Stimulated activated CD8-positive, alpha-beta memory T cell treated with anti-CD3 and anti-CD28 coated beads, Interleukin-15, amount 100 ng/mL, for 24 hours (primary cell): Measurements from ENCODE around the gene TMEM239.
"Not testable (repeated sequence)": the region's sequence is repeated elsewhere in the genome, so short reads cannot be mapped to it uniquely, and the experiment has no call there.

Experiments used
- DNase-seq: peaks from one replicate; pipeline ENCODE4 v3.0.0-alpha.2; 2020; ENCODE audit warnings: low read depth

The TMEM239 gene

GRCh38 chr20:2820896-2821869 lies 5.0 kb downstream of the TMEM239 start:
- no peak for DNase-seq

- no peak for DNase-seq
Observed at GRCh38 chr20:2822073-2822472, 5.9 kb downstream of the TMEM239 start.

GRCh38 chr20:2825761-2826160 lies 9.6 kb downstream of the TMEM239 start:
- no peak for DNase-seq

GRCh38 chr20:2826655-2827054 lies 10.5 kb downstream of the TMEM239 start:
- DNase-seq, result no peak

GRCh38 chr20:2829376-2829775 lies 13.2 kb downstream of the TMEM239 start:
- DNase-seq, result no peak

- not testable (repeated sequence) for DNase-seq
Observed at GRCh38 chr20:2831206-2831605, 15.0 kb downstream of the TMEM239 start.

- no peak for DNase-seq
Observed at GRCh38 chr20:2833761-2834160, 17.6 kb downstream of the TMEM239 start.

- DNase-seq, result no peak
Observed at GRCh38 chr20:2834401-2835110, 18.4 kb downstream of the TMEM239 start.

GRCh38 chr20:2835331-2835796 lies 19.2 kb downstream of the TMEM239 start:
- DNase-seq, result no peak

- no peak for DNase-seq
Observed at GRCh38 chr20:2836035-2836434, 19.9 kb downstream of the TMEM239 start.

- DNase-seq, result no peak
Observed at GRCh38 chr20:2837221-2837960, 21.2 kb downstream of the TMEM239 start.

- no peak for DNase-seq
Observed at GRCh38 chr20:2838170-2838797, 22.1 kb downstream of the TMEM239 start.

- DNase-seq, result no peak
Observed at GRCh38 chr20:2838847-2839671, 22.9 kb downstream of the TMEM239 start.

GRCh38 chr20:2839732-2840137 lies 23.6 kb downstream of the TMEM239 start:
- DNase-seq, result no peak

GRCh38 chr20:2840138-2840966 lies 24.2 kb downstream of the TMEM239 start, which contains the start of the genes PCED1A and VPS16:
PCED1A (minus strand) TSS chr20:2840655; CDS start chr20:2839912, 743 bp downstream.
VPS16 (plus strand) TSS chr20:2840745; CDS start chr20:2840775, 30 bp downstream.
- DNase-seq, result peak; percentile 83

GRCh38 chr20:2840967-2841531 lies 24.9 kb downstream of the TMEM239 start:
- no peak for DNase-seq

- DNase-seq, result no peak
Observed at GRCh38 chr20:2845607-2846006, 29.4 kb downstream of the TMEM239 start.

- no peak for DNase-seq
Observed at GRCh38 chr20:2846698-2847097, 30.5 kb downstream of the TMEM239 start.

- DNase-seq, result no peak
Observed at GRCh38 chr20:2847802-2848201, 31.6 kb downstream of the TMEM239 start.
